Mesenchymal stem cell (in vitro differentiated cells and primary cell): ENCODE data around the gene NARF.

Experiments
- DNase-seq: peaks from one replicate; pipeline ENCODE4 v3.0.0-alpha.2; 2013
- H2AFZ ChIP-seq: one replicate; pipeline ENCODE4 v1.6.1; 2013; ENCODE audit warnings: low read depth, mild to moderate bottlenecking, control low read depth, inconsistent platforms, low read length, moderate library complexity
- H2AK5ac ChIP-seq: 2 replicates; pipeline ENCODE4 v1.6.1; 2013; ENCODE audit warnings: low read length, moderate library complexity, mild to moderate bottlenecking, inconsistent platforms; ENCODE audit not compliant: severe bottlenecking
- H2BK120ac ChIP-seq: one replicate; pipeline ENCODE4 v1.6.1; 2013; ENCODE audit warnings: low read depth, mild to moderate bottlenecking, inconsistent platforms, low read length, moderate library complexity
- H2BK12ac ChIP-seq, 2 experiments: one replicate each; pipeline ENCODE4 v1.6.1; 2013; ENCODE audit warnings: inconsistent platforms in 2 of 2, low read length in 2 of 2, mild to moderate bottlenecking in 2 of 2, moderate library complexity in 2 of 2, control low read depth in 1 of 2
- H2BK15ac ChIP-seq: one replicate; pipeline ENCODE4 v1.6.1; 2013; ENCODE audit warnings: mild to moderate bottlenecking, low read depth, inconsistent platforms; ENCODE audit not compliant: poor library complexity, severe bottlenecking
- H2BK5ac ChIP-seq: 2 replicates; pipeline ENCODE4 v1.6.1; 2013; ENCODE audit warnings: low read depth, mild to moderate bottlenecking, low read length, control low read depth, inconsistent platforms; ENCODE audit not compliant: poor library complexity, severe bottlenecking
- H3K14ac ChIP-seq, 2 experiments: one replicate each; pipeline ENCODE4 v1.6.1; 2013; ENCODE audit warnings: inconsistent platforms in 2 of 2, low read length in 2 of 2, control low read depth in 1 of 2, mild to moderate bottlenecking in 1 of 2, moderate library complexity in 1 of 2
- H3K18ac ChIP-seq, 2 experiments: one replicate each; pipeline ENCODE4 v1.6.1; 2013; ENCODE audit warnings: inconsistent platforms in 2 of 2, low read length in 2 of 2, control low read depth in 1 of 2, low read depth in 1 of 2, mild to moderate bottlenecking in 1 of 2
- H3K23ac ChIP-seq, 2 experiments: one replicate each; pipeline ENCODE4 v1.6.1; 2013; ENCODE audit warnings: inconsistent platforms in 2 of 2, low read length in 2 of 2, mild to moderate bottlenecking in 2 of 2, moderate library complexity in 2 of 2, control low read depth in 1 of 2
- H3K27ac ChIP-seq: 2 replicates; pipeline ENCODE4 v1.5.1; 2013; ENCODE audit warnings: mild to moderate bottlenecking, moderate library complexity, low read length, control low read depth, inconsistent platforms; ENCODE audit not compliant: poor library complexity, severe bottlenecking
- H3K27me3 ChIP-seq, 2 experiments: 2 replicates each; pipeline versions ENCODE4 v1.6.1 to v1.7.0; 2013; ENCODE audit warnings: low read length in 2 of 2, mild to moderate bottlenecking in 2 of 2, moderate library complexity in 2 of 2, control low read depth in 1 of 2, inconsistent platforms in 1 of 2; ENCODE audit not compliant: control insufficient read depth in 1 of 2, insufficient read depth in 1 of 2
- H3K36me3 ChIP-seq, 2 experiments: 2 replicates each; pipeline versions ENCODE4 v1.6.1 to v1.7.0; 2013; ENCODE audit warnings: low read length in 2 of 2, control low read depth in 1 of 2, inconsistent platforms in 1 of 2, low read depth in 1 of 2, mild to moderate bottlenecking in 1 of 2; ENCODE audit not compliant: insufficient read depth in 2 of 2, control insufficient read depth in 1 of 2
- H3K4ac ChIP-seq, 2 experiments: one replicate each; pipeline ENCODE4 v1.6.1; 2013; ENCODE audit warnings: inconsistent platforms in 2 of 2, low read length in 2 of 2, mild to moderate bottlenecking in 2 of 2, moderate library complexity in 2 of 2, control low read depth in 1 of 2, low read depth in 1 of 2
- H3K4me1 ChIP-seq: 2 replicates; pipeline ENCODE4 v1.6.1; 2013; ENCODE audit warnings: low read depth, low read length, control low read depth; ENCODE audit not compliant: control insufficient read depth, insufficient read depth
- H3K4me2 ChIP-seq: 2 replicates; pipeline ENCODE4 v1.6.1; 2013; ENCODE audit warnings: low read length, mild to moderate bottlenecking, inconsistent platforms; ENCODE audit not compliant: poor library complexity, severe bottlenecking
- H3K4me3 ChIP-seq, 2 experiments: 2 replicates each; pipeline versions ENCODE4 v1.5.1 to v1.7.0; 2013; ENCODE audit warnings: low read length in 2 of 2, mild to moderate bottlenecking in 2 of 2, control low read depth in 1 of 2, low read depth in 1 of 2; ENCODE audit not compliant: insufficient read depth in 1 of 2
- H3K79me1 ChIP-seq: replicated peaks from 2 replicates; pipeline ENCODE4 v1.6.1; 2013; ENCODE audit warnings: mild to moderate bottlenecking, control low read depth, low read length, inconsistent platforms; ENCODE audit not compliant: poor library complexity, severe bottlenecking
- H3K9ac ChIP-seq: 2 replicates; pipeline ENCODE4 v1.7.0; 2013; ENCODE audit warnings: mild to moderate bottlenecking, low read length, moderate library complexity
- H3K9me3 ChIP-seq: 2 replicates; pipeline ENCODE4 v1.7.0; 2013; ENCODE audit warnings: mild to moderate bottlenecking, low read length; ENCODE audit not compliant: control insufficient read depth
- H4K8ac ChIP-seq: one replicate; pipeline ENCODE4 v1.6.1; 2013; ENCODE audit warnings: inconsistent platforms, mild to moderate bottlenecking, low read length, moderate library complexity
- H4K91ac ChIP-seq: one replicate; pipeline ENCODE4 v1.6.1; 2013; ENCODE audit warnings: mild to moderate bottlenecking, low read length, inconsistent platforms
- WGBS: methylation state at CpG from one replicate; pipeline ENCODE4 v1.1.7; 2013; ENCODE audit warnings: mixed read lengths; 5-methylcytosine and 5-hydroxymethylcytosine counted together

The NARF gene

GRCh38 chr17:82438401-82439193 is 19.9 kb upstream of the NARF start:
- no peak overlapping the region for H4K8ac ChIP-seq
- H3K36me3 ChIP-seq: peaks cover 26 to 75% of the 10 kb centered on the region in 2 experiments
- no peak overlapping the region for H2BK15ac ChIP-seq
- H3K4me1 ChIP-seq: peaks cover 28% of the 10 kb centered on the region
- H3K27me3 ChIP-seq: no peaks in the 10 kb centered on the region
- no peak overlapping the region for H3K14ac ChIP-seq
- H2BK12ac ChIP-seq: no peak overlapping the region
- H2AFZ ChIP-seq: no peak overlapping the region
- H3K4me3 ChIP-seq: peak overlapping the region in 1 of 2 experiments; percentile 2
- DNase-seq: no peak
- no peak overlapping the region for H3K23ac ChIP-seq
- no peaks in the 10 kb centered on the region for H3K9me3 ChIP-seq
- no peak overlapping the region for H2AK5ac ChIP-seq
- H3K9ac ChIP-seq: no peak overlapping the region
- no peak overlapping the region for H2BK120ac ChIP-seq
- H3K4me2 ChIP-seq: no peak overlapping the region
- H4K91ac ChIP-seq: no peak overlapping the region
- whole genome bisulfite sequencing: 90% methylated on average over 26 of the region's 26 CpGs
- no peak overlapping the region for H2BK5ac ChIP-seq
- H3K27ac ChIP-seq: no peak overlapping the region
- H3K79me1 ChIP-seq: no peaks in the 10 kb centered on the region
- H3K18ac ChIP-seq: no peak overlapping the region
- no peak overlapping the region for H3K4ac ChIP-seq

GRCh38 chr17:82439194-82439828 is 19.2 kb upstream of the NARF start:
- H3K27me3 ChIP-seq: no peaks in the 10 kb centered on the region
- no peak overlapping the region for H2BK120ac ChIP-seq
- H3K79me1 ChIP-seq: no peaks in the 10 kb centered on the region
- 90% methylated on average over 29 of the region's 29 CpGs for WGBS
- H3K4me2 ChIP-seq: no peak overlapping the region
- no peak overlapping the region for H2BK12ac ChIP-seq
- no peak overlapping the region for H2AK5ac ChIP-seq
- no peak overlapping the region for H4K8ac ChIP-seq
- H4K91ac ChIP-seq: no peak overlapping the region
- peaks cover 26% of the 10 kb centered on the region for H3K4me1 ChIP-seq
- no peak overlapping the region for H2BK5ac ChIP-seq
- no peak overlapping the region for H2AFZ ChIP-seq
- no peak overlapping the region for H3K4ac ChIP-seq
- no peak overlapping the region for H3K18ac ChIP-seq
- H3K36me3 ChIP-seq: peaks cover 30 to 76% of the 10 kb centered on the region in 2 experiments
- H3K23ac ChIP-seq: no peak overlapping the region
- no peak overlapping the region for H3K9ac ChIP-seq
- H3K14ac ChIP-seq: no peak overlapping the region
- H2BK15ac ChIP-seq: no peak overlapping the region
- peak overlapping the region in 1 of 2 experiments; percentile 2 for H3K4me3 ChIP-seq
- no peak for DNase-seq
- no peaks in the 10 kb centered on the region for H3K9me3 ChIP-seq
- H3K27ac ChIP-seq: no peak overlapping the region

- Histone ChIP-seq H3K79me1 (no peaks in the 10 kb centered on the region), H3K4me1 (peaks cover 31% of the 10 kb centered on the region), H2BK12ac (no peak overlapping the region), H3K23ac (no peak overlapping the region), H3K4me3 (no peak overlapping the region), H3K4me2 (no peak overlapping the region), H3K27me3 (no peaks in the 10 kb centered on the region), H2AFZ (no peak overlapping the region), H4K8ac (peak overlapping the region; percentile 19), H3K9ac (no peak overlapping the region), H2AK5ac (no peak overlapping the region), H2BK120ac (no peak overlapping the region), H3K27ac (no peak overlapping the region), H3K9me3 (no peaks in the 10 kb centered on the region), H4K91ac (peak overlapping the region; percentile 8), H3K4ac (no peak overlapping the region), H3K18ac (no peak overlapping the region), H2BK5ac (no peak overlapping the region), H3K36me3 (peaks cover 35 to 82% of the 10 kb centered on the region in 2 experiments), H3K14ac (no peak overlapping the region), H2BK15ac (peak overlapping the region; percentile 45)
- no peak for DNase-seq
- WGBS: 95% methylated on average over 34 of the region's 34 CpGs
Observed at GRCh38 chr17:82439829-82440365, 18.6 kb upstream of the NARF start.

GRCh38 chr17:82440469-82440981 is 18.0 kb upstream of the NARF start:
- Histone ChIP-seq H3K4me1 (peaks cover 32% of the 10 kb centered on the region), H2BK120ac (no peak overlapping the region), H4K8ac (no peak overlapping the region), H3K23ac (no peak overlapping the region), H3K27ac (no peak overlapping the region), H2BK5ac (no peak overlapping the region), H2BK12ac (no peak overlapping the region), H2AFZ (no peak overlapping the region), H4K91ac (peak overlapping the region; percentile 1), H3K9ac (no peak overlapping the region), H3K36me3 (peaks cover 35 to 84% of the 10 kb centered on the region in 2 experiments), H3K79me1 (peaks cover 5% of the 10 kb centered on the region), H3K27me3 (no peaks in the 10 kb centered on the region), H3K18ac (no peak overlapping the region), H3K4me2 (no peak overlapping the region), H2BK15ac (peak overlapping the region; percentile 63), H3K4me3 (no peak overlapping the region), H3K9me3 (no peaks in the 10 kb centered on the region), H3K14ac (no peak overlapping the region), H2AK5ac (no peak overlapping the region), H3K4ac (no peak overlapping the region)
- 89% methylated on average over 18 of the region's 22 CpGs for WGBS
- no peak for DNase-seq
